Activated gamma-delta T cell treated with anti-CD3 and anti-CD28 coated beads, Interleukin-2, amount 50 U/mL, for 16 hours (primary cell): Measurements from ENCODE around the gene BCR.

Experiments used
- DNase-seq: peaks from one replicate; pipeline ENCODE4 v3.0.0-alpha.2; 2020; ENCODE audit warnings: low read depth

BCR gene

DNA sequence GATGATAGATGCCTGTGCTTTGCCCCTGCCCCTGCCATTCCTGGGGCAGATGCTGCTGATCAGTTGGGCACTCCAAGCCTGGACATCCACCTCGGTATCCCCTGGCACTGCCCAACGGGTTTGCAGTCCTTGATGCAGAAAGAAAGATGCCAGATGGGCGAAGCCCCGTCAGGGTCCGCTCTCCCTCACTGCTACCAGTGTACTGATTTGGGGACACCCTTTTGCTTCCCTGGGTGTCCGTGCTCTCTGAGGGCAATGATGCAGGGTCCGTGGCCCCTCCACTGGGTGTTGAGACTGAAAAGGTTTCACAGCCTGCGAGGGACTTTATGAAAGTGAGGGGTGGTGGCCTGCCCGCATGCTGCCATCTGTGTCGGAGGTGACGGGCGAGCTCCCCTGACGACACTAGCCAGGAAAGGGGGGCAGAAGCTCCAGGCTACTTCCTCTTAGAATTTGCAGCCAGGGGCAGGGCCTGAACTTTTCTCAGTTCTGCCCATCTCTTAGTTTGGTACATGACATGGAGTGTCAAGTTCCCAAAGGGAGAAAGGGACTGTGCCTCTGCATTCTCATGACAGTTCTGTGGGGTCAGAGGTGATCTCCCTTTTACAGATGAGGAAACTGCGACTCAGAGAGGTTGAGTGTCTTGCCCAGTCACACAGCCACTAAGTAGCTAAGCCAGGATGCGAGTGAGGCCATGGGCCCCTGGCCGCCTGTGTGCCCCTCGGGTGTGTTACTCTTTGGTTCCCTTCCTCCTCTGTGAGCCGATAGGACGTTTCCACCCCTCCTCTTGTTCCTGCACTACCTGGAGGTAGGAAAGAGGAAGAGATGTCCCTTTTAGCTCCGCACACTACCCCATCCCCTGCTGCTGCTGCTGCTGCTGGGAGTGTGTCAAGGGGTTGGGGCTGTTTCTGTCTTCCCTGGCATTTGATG is 96.6 kb downstream of the BCR start:
- DNase-seq = no peak

DNA sequence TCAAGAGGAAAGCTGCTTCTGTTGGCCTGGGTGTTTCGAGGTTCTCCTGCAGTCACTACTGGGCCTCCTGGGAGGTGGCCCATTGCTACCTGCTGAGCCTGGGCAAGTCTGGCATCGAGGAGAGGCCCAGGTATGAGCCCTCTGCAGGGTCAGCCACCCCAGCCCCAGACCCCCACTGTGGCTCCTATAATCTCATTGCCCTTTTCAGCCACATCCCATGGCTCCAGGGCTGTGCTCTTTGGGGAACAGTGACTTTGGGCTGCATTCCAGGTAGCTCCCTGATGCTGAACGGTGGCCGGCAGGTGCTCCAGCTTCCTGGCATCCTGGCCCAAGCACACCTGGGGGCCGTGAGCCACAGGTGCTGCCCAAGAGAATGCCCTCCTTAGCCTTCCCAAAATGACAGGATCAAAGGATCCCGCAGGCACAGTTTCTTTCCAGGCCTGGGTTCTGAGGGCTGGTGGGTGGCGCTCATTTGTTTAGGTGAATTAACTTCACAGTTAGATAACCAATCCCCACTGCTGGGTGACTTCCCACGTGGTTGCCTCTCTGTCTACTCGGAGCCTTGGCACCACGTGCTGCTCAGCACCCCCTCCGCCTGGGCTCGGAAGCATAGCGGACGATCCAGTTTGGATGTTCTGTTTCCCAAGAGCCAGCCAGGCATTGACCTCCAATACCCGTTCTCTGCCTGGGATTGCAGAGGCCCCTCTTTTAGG is 97.4 kb downstream of the BCR start:
- no peak for DNase-seq

DNA sequence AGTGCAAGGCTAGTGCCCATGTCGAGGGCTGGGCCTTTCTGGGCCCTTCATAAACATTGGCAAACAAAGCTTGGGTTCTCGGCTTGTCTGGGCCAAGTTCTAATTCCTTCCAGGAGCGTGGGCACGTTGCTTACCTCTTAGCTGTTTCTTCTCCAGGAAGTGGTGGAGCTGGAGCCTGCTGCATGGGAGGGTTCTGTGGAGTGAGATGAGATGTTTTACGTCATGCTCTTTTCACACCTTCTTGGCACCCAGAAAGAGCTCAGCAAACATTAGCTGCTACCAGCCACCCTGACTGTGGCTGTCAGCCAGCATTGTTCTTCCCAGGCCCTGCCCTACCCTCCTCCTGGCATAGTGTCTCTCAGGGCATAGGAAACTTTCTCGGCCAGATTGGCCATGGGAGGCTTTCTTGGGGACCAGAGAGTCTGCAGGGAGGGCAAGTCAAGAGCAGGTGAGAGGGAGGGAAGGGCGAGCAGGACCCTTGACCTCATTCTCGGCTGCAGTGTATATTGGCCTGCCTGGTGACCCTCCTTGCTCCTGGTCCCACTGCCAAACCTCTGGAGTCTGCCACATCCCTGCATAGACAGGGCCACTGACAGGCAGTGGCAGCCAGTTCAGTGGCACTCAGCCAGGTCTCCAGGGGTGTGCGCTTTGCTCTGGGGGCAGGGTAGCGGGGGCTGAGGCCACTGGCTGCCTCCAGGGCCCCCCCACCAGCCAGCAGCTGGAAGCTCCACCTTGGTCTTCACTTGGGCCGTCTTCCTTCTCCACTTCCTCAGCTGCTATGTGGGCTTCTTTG is 98.8 kb downstream of the BCR start:
- no peak for DNase-seq

DNA sequence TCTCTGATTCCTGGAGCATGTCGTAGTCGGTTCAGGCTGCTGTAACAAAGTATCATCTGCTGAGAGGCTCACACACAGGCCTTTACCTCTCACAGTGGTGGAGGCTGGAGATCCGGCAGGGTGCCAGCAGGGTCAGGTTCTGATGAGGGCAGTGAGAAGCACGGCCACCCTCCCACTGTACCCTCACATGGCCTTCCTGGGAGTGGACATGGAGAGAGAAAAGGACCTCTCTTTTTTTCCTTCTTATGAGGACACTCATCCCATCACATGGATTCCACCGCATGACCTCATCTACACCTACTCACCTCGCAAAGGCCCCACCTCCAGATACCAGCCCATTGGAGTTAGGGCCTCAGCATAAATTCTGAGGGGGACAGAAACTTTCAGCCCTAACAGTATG is 99.5 kb downstream of the BCR start:
- DNase-seq = no peak

DNA sequence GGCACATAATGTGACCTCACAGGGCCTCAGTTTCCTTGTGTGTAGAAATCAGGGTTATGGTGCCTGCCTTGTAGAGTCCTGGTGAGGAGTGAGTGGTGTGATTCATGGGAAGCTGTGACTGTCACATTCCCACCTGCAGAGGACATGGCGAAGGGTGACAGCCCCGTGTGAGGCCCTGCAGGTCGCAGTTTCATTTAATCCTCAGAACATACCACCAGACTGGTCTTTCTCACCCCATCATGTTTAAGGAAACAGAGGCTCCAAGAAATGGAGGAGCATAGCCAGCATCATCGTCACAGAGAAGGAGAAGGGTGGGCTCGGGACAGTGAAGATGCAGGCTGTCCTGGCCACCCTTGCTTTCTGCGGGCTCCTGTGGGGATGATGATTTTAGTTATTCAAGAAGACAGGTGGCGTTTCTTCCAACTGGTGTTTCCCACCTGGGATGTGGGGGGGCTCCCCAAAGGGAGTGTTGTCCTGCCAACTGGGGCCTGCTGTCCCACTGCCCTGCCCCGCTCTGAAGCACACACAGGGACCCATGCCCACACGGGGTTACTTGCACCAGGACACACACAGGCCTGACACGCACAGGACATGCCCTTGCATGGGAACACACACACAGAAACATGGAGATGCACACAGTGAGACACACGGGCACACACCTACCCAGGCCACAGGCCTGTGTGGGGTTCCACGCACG is 100.2 kb downstream of the BCR start:
- DNase-seq = no peak

DNA sequence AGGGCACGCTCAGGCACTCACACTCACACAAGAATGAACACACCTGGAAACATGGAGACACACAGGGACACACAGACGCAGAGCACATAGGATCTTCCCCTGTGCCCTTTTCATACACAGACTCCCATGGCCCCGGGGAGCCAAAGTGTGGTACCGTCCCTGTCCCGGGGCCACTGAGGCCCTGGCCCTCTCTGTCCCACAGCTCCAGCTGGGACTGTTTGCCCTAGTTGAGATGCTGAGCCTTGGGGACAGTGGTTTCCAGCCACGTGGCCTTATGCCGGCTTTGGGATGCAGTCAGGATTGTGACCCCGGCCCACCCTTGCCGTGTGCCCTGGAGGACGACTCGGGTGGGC is 100.7 kb downstream of the BCR start:
- DNase-seq = no peak

DNA sequence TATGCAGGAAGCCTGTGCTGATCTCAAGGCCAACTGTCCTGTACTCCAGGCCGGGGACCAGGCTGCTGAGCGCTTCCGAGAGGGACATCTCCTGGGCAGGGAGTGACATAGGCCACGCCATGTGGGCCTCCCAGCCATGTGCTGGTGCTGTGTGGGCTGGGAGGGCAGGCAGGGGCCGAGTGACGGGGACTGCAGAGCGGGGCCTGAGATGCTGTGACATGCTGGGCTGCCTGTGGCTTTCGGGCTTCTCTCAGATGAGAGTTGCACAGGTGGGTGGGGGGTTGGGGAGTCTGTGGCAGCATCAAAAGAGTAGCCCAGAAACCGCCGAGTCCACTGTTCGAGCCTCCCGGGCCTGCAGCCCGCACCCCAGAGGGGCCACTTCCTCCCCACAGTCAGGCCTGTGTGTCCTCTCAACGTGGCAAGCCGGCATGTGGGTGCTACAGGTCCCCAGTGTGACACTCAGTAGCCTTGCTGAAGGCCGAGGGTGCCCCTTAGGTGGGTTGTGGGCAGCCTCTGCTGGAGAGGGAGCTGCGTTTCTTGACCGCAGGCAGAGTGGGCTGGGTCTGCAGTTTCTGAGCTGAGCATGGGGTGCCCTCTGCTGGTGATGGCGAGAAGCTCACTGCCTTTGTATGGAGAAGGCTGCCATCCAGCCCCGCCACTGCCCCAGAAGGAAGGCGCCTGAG is 101.2 kb downstream of the BCR start:
- DNase-seq = peak; percentile 70

DNA sequence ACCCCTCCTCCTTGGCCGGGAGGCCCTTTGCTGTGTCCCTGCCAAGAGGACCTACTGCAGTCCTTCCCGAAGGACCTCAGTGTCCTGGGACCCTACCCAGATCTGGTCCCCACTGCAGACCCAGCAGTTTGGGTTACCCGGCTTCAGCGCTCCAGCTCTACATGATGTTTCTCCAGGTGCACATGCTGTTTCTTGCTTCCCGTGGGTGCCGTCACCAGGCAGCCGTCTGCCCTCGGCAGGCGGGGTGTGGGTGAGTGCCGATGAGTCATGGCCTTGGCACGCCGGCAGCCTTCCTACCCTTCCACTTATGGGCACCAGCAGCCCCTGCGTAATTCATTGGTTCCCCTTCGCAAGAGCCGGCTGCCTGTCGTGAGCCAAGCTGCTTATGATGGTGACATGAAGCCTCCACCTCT is 101.8 kb downstream of the BCR start:
- no peak for DNase-seq

DNA sequence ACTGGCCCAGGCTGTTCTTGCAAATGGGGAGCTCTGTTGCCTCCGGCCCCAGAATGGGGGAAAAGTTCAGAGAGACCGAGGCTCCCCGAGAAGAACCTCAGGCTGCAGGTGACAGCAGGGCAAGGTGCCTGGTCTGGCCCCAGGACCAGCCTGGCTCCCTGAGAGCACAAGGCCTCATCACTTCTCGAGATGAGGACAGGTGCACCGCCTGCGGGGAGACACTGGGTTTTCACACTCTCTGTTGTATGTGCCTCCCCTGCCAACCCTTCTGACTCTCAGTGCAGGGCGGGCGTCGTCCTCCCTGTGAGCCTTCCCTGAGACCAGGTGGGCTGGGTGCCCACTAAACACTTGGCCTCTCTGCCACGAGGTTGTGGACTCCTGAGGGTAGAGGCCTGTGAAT is 102.2 kb downstream of the BCR start:
- no peak for DNase-seq

DNA sequence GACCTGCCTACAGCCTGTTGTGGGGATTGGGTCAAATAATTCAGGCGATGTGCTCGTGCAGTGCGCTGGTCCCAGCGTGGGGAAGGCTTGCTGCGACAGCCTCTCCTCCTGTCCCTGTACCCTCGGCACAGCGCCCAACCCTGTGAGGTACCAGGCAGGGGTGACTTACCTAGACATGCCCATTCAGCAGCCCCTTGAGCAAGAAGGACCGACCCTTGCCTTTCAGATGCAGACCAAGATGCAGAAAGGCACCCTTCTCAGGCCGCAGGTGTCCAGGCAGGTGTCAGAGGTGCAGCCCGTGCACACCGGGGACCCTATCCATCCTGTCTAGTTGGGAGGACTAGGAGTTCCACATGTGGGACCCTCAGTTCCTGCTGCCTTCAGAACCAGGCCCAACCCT is 102.7 kb downstream of the BCR start:
- DNase-seq = no peak

DNA sequence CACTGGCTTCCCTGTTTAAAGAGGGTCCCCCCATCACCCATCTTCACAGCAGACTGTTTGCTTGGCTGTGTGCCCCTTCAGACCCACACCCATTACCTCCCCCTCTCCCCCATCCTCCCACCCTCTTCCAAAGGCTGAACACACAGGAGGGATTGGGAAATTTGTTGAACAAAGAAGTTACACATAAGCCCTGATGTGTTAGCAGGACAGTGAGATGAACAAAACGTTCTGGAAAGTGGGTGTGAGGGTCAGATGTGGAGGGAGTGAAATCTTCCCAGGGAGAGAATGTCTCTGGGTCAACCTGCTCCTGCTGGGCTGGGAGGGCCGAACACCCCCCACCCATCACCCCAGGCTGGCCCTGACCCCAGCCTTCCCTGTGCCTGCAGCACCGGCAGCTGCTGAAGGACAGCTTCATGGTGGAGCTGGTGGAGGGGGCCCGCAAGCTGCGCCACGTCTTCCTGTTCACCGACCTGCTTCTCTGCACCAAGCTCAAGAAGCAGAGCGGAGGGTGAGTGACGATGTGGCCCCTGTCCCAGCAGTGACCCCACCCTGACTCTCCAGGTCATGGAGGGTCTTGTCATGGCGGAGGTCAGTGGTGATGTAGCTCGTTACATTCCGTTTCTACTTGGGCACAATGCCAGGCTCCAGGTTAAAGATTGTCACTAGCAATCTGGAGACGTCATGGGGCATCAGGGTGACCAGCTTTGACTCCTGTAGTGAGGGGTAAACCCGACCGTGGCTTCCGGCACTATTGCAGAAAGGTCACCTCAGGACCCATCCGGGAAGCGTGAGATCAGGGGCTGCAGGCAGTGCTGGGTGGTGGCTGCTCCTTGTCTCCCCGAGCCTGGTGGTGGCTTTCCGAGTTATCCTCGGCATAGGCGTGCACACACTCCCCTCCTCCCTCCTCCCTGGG is 103.5 kb downstream of the BCR start:
- no peak for DNase-seq

DNA sequence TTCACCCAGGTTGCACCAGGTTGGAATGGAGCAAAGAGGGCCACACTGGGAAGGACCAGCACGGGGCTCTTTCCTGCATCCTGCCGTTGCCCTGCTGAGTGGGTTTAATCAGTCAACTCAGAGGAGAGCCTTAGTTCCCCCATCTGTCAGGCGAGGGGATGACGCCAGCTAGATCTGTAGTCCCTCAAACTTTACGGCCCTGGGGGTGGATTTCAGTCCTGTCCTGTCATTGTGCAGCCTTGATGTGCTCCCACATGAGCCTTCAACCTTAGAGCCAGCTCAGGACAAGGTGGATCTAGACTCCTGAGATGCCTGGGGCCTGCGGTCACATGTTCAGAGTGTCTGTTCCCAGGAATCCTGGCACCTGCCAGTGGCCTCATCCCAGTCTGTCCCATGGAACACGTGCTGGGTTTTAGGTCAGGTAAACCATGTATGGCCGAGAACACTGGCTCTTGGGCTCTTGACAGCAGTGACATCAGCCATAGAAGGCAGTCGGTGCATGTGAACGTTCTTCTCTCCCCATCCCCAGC is 104.3 kb downstream of the BCR start:
- DNase-seq = no peak

DNA sequence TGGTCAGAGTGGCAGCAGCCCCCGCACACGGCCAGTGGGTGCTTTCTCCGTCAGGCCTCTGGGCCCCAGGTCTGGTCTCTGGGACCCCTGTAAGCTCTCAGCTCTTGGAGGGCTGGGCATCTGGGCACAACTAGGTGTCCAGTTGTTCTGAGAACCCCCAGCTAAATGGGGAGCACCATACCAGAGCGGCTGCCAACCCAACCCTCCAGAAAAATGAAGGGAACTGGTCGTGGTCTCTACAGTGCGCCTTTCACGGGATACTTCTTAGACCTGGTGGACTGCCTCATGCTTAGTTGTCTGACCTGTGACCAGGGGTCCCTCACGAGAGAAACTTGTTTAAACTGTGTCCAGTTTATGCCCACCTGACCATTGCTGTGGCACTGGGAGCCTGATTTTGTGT is 104.9 kb downstream of the BCR start:
- no peak for DNase-seq

DNA sequence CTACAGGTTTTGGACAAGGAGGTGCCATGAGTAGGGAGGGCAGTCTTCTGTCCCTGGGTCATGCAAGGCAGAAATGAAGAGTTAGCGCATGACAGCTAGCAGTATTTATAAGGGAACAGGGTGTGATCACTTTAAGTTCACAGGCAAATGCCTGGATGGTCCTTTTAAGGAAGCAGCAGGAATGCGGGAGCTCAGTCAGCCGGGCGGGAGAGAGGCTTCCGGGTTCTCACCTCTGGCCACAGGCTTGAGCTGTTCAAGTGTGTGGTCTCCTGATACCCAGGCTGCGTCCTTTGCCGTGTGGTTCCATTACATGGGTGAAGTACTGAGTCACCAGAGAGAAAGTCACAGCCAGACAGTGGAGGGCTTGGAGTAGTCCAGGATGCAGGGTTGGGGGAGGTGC is 105.4 kb downstream of the BCR start:
- no peak for DNase-seq

DNA sequence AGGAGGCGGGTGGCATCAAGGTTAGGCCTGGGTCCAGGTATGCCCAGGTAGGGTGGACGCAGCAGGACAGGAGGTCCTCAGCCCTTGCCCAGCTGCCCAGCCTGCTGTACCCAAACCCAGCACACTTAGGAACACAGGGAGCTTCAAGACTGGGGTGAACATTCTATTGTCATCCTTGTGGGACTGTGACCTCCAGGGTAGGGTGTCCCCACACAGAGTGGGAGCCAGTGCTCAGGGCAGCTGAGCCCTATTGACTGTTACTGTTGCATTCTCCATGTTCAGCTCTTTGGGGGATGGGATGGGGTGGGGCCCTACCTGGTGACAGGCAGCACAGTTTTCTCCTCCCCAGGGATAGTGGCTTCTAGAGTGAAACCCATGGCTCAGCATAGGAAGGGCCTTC is 106.0 kb downstream of the BCR start:
- DNase-seq = no peak

DNA sequence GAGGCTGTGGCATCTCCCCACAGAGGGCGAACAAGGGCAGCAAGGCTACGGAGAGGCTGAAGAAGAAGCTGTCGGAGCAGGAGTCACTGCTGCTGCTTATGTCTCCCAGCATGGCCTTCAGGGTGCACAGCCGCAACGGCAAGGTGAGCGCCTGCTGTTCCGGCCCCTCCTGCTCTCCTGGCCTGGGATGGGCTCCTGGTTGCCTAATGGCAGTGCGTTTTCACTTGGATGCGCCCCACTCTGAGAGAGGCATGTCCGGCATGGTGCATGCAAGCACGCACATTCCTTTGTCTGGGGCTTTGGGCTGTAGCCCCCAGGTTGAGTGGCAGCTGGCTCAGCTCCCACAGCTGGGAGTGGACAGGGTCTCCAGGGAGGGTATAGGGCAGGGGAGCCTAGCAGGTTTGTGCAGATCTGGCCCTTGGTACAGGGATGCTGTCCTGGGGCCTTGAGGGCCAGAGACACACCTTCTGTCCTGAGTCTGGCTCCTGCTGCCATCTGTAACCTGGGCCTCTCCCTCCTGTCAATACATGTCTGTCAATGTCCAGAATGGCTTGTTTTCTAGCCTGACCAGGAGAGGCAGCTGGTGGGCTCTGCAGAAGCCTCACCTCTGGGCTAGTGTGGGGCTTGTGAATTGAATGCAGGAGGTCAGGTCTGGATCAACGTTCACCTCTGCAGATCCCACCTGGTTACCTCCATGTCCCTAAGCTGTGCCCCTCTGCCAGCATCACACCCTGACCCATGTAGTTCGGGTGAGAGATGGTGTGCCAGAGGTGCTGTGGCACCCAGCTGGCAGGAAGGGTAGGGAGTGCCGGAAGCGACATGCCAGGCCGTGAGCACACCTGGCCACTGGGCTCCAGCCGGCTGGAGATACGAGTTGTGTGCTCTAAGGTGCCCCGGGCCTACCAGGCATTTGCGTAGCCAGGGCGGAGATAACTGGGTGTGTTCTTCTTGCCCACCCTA is 107.1 kb downstream of the BCR start:
- no peak for DNase-seq

DNA sequence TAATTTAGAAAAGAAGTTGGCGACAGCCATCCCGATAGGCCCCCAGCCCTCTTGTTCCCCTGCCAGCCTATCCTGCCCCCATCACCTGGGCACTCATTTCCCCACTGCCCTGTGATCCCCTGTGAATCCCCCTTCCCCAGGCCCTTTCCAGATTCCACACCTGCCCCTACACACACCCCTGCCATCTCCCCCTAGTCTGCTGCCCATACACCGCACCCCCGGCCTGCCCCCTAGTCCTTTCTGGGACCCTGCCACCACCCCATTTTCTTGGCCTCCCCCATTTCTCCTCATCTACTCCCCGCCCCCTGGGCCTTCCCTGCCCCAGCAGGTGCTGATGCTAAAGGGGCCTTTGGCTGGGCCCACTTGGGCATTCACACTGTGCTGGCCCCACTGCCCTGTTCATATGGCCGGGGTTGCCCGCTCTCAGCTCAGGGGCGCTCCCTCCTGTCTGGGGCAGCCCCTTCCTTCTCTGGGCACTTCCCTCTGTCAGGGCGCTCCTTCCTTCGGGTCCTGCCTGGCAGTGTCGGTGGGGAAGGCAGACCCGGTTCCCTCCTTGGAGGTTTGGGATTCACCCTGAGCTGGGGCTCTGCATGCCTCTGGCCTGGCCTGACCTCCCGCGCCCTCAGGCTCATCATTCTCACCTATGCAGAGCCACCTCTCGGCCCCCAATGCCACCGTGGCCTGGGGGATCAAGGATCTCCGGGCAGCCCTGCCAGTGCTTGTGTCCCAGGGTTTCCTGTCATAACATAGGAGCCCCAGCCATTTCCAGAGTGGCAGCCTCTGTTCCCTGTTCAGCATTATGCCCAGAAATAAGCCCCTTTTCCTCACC is 108.2 kb downstream of the BCR start:
- no peak for DNase-seq

DNA sequence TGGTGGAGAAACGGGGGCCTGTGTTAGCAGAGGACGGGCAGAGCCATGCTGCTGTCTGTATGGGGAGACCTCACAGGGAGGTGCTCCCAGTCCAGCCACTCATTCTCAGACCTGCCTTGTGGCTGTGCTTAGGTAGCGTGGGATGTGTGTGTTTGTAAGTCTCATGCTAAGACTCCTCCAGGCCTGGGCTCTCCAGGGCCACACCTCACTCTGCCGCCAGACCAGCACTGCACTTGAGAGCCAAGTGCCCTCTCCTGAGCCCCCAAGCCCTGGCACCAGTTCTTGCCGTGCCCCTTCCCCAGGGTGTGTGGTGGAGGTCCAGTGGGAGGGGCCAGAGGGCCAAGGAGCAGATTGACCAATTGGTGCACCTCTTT is 108.8 kb downstream of the BCR start:
- no peak for DNase-seq
